ENCODE measurements around the gene DNAJC12.

DNA sequence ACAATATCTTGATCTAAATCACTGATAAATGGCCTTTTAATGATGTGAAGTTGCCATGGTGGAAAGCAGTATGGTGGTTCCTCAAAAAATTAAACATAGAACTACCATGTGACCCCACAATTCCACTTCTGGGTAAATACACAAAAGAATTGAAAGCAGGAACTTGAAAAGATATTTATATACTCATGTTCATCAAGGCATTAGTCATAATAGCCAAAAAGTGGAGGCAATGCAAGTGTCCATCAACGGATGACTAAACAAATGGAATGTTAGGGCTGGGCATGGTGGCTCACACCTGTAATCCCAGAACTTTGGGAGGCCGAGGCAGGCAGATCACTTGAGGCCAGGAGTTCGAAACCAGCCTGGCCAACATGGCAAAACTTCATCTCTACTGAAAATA lies 2.0 kb upstream of the DNAJC12 start:
- TF ChIP-seq EP300 (IDR thresholded peaks at IDR 0.05; ENCODE audit: borderline replicate concordance) (no peak), TEAD4 (IDR thresholded peaks at IDR 0.05) (no peak), EGR1 (IDR thresholded peaks at IDR 0.05) (no peak), ZBTB7A (IDR thresholded peaks at IDR 0.05; ENCODE audit: low read depth) (no peak), CEBPB (IDR thresholded peaks at IDR 0.05) (no peak), USF1 (IDR thresholded peaks at IDR 0.05) (no peak), TAF1 (IDR thresholded peaks at IDR 0.05; ENCODE audit: low read depth) (no peak), FOXM1 (IDR thresholded peaks at IDR 0.05; ENCODE audit: borderline replicate concordance, low read depth) (no peak), YY1 (IDR thresholded peaks at IDR 0.05; ENCODE audit: low read depth) (no peak), MAX (IDR thresholded peaks at IDR 0.05) (no peak), RAD21 (IDR thresholded peaks at IDR 0.05; ENCODE audit: low read depth) (no peak), CREB1 (IDR thresholded peaks at IDR 0.05; ENCODE audit: low read depth) (no peak)
- TF ChIP-seq, protein P1, sequence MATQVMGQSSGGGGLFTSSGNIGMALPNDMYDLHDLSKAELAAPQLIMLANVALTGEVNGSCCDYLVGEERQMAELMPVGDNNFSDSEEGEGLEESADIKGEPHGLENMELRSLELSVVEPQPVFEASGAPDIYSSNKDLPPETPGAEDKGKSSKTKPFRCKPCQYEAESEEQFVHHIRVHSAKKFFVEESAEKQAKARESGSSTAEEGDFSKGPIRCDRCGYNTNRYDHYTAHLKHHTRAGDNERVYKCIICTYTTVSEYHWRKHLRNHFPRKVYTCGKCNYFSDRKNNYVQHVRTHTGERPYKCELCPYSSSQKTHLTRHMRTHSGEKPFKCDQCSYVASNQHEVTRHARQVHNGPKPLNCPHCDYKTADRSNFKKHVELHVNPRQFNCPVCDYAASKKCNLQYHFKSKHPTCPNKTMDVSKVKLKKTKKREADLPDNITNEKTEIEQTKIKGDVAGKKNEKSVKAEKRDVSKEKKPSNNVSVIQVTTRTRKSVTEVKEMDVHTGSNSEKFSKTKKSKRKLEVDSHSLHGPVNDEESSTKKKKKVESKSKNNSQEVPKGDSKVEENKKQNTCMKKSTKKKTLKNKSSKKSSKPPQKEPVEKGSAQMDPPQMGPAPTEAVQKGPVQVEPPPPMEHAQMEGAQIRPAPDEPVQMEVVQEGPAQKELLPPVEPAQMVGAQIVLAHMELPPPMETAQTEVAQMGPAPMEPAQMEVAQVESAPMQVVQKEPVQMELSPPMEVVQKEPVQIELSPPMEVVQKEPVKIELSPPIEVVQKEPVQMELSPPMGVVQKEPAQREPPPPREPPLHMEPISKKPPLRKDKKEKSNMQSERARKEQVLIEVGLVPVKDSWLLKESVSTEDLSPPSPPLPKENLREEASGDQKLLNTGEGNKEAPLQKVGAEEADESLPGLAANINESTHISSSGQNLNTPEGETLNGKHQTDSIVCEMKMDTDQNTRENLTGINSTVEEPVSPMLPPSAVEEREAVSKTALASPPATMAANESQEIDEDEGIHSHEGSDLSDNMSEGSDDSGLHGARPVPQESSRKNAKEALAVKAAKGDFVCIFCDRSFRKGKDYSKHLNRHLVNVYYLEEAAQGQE (IDR thresholded peaks at IDR 0.05; ENCODE audit: low read depth) = no peak

Measured in Ishikawa (cell line).